GM12878 (cell line): ENCODE data around the gene CEP78. TPM values are rescaled to one million over a fixed set of nuclear protein-coding genes. Genes with fewer than 3 reads are reported as not detected.
A peak's percentile ranks its signal among the peaks of the same experiment; 100 is the strongest.

Source experiments
- ATAC-seq: fragments of 200-7000 bp; cut with Tn5 transposase; 3 replicates; pipeline ENCODE4 v1.9.1; 2020; ENCODE audit warnings: mild to moderate bottlenecking, moderate library complexity
- BruUV-seq: library from RNA; stranded (reverse); fragments of 400-500 nt; replicated peaks from 2 replicates; lab custom pipeline; 2021; lab: Mats Ljungman, UMichigan
- CTCF ChIA-PET: fragments of 300-600 bp; sonication (Branson Sonifier 250); formaldehyde crosslinking; extraction: SDS; loops from one replicate; lab custom pipeline; 2021; ENCODE audit warnings: inconsistent platforms; lab: Yijun Ruan, JAX
- POLR2A ChIA-PET: fragments of 350-600 bp; formaldehyde crosslinking; extraction: SDS; loops from one replicate; lab custom pipeline; 2021; ENCODE audit warnings: inconsistent platforms; lab: Charles Lee
- RAD21 ChIA-PET: fragments of 300-600 bp; sonication (Branson Sonifier 250); formaldehyde crosslinking; loops from one replicate; lab custom pipeline; 2023; ENCODE audit warnings: antibody characterized with exemption; ENCODE audit not compliant: unreplicated experiment; lab: Charles Lee
- SMC1A ChIA-PET: fragments of 300-600 bp; sonication (Branson Sonifier 250); formaldehyde crosslinking; loops from one replicate; lab custom pipeline; 2023; ENCODE audit not compliant: unreplicated experiment, uncharacterized antibody; lab: Charles Lee
- DNase-seq: peaks from one replicate; pipeline ENCODE4 v3.0.0-alpha.2; 2011; ENCODE audit warnings: low read depth, low spot score
- FAIRE-seq: peaks from 3 replicates; lab custom pipeline; 2011; peaks lifted over from hg19 to GRCh38; lab: Jason Lieb, UNC
- H2AFZ ChIP-seq: 2 replicates; pipeline ENCODE4 v1.6.0; 2011; ENCODE audit warnings: low read depth, low read length, control low read depth; ENCODE audit not compliant: control insufficient read depth
- H3K27ac ChIP-seq: 2 replicates; pipeline ENCODE4 v1.5.1; 2011; ENCODE audit warnings: control low read depth; ENCODE audit not compliant: control insufficient read depth, insufficient read depth
- H3K27me3 ChIP-seq, 2 experiments: replicated peaks in 1 of 2; 2 replicates each; pipeline versions ENCODE4 v1.6.0 to v1.6.1; 2011; ENCODE audit warnings: low read length in 1 of 2; ENCODE audit not compliant: control insufficient read depth in 2 of 2, insufficient read depth in 2 of 2
- H3K36me3 ChIP-seq, 2 experiments: 2 replicates each; pipeline ENCODE4 v1.5.1; 2011; ENCODE audit warnings: low read length in 1 of 2; ENCODE audit not compliant: control insufficient read depth in 2 of 2, insufficient read depth in 2 of 2
- H3K4me1 ChIP-seq: 2 replicates; pipeline ENCODE4 v1.6.1; 2011; ENCODE audit warnings: mild to moderate bottlenecking, low read length, moderate library complexity, mixed read lengths; ENCODE audit not compliant: control insufficient read depth, insufficient read depth
- H3K4me2 ChIP-seq: 2 replicates; pipeline ENCODE4 v1.6.0; 2011; ENCODE audit warnings: control low read depth; ENCODE audit not compliant: control insufficient read depth, insufficient read depth
- H3K4me3 ChIP-seq: fragments of 200-600 bp; sonication (generic); 2 replicates; pipeline ENCODE4 v1.5.1; 2016
- H3K79me2 ChIP-seq: 2 replicates; pipeline ENCODE4 v1.6.0; 2011; ENCODE audit warnings: low read length; ENCODE audit not compliant: control insufficient read depth, insufficient read depth
- H3K9ac ChIP-seq: 2 replicates; pipeline ENCODE4 v1.8.0; 2011; ENCODE audit warnings: low read length, control low read depth, mixed read lengths; ENCODE audit not compliant: control insufficient read depth, insufficient read depth
- H3K9me3 ChIP-seq: replicated peaks from 3 replicates; pipeline ENCODE4 v1.5.1; 2011; ENCODE audit warnings: mild to moderate bottlenecking, low read length; ENCODE audit not compliant: control insufficient read depth, insufficient read depth
- H4K20me1 ChIP-seq: 2 replicates; pipeline ENCODE4 v1.6.0; 2011; ENCODE audit not compliant: control insufficient read depth, insufficient read depth
- BMI1 ChIP-seq: fragments of 450-650 bp; IDR thresholded peaks from 2 replicates; pipeline ENCODE4 v1.6.1; 2016; ENCODE audit warnings: mild to moderate bottlenecking, moderate library complexity, borderline replicate concordance
- MTA2 ChIP-seq: fragments of 450-650 bp; IDR thresholded peaks from 2 replicates; pipeline ENCODE4 v1.6.1; 2016; ENCODE audit warnings: low read depth, mild to moderate bottlenecking, moderate library complexity
- MTA3 ChIP-seq: IDR thresholded peaks from 2 replicates; pipeline ENCODE4 v1.6.1; 2012; ENCODE audit warnings: low read length, inconsistent platforms, borderline replicate concordance
- RELA ChIP-seq: fragments of 450-650 bp; IDR thresholded peaks from 2 replicates; pipeline ENCODE4 v1.8.0; 2014; ENCODE audit warnings: borderline replicate concordance; ENCODE audit not compliant: partially characterized antibody
- TBL1XR1 ChIP-seq: IDR thresholded peaks from 2 replicates; pipeline ENCODE4 v1.6.1; 2012; ENCODE audit warnings: low read depth, low read length, improper control_type of control experiment
- WGBS: methylation state at CpG from one replicate; pipeline ENCODE4 v1.1.6; 2016; ENCODE audit warnings: low lambda C conversion rate; ENCODE audit not compliant: insufficient replicate concordance, insufficient coverage; ENCODE audit errors: missing lambda C conversion rate; 5-methylcytosine and 5-hydroxymethylcytosine counted together
- in situ Hi-C: fragments of 300-500 bp; cut with MboI; formaldehyde crosslinking; loops from 9 replicates; pipeline ENCODE4 v1.14.3; 2018; ENCODE audit warnings: mixed read lengths
- intact Hi-C: fragments of 100-400 bp; cut with micrococcal nuclease; formaldehyde crosslinking; loops from one replicate; pipeline ENCODE4 v1.14.2; 2022; ENCODE audit not compliant: unreplicated experiment
- polyA plus RNA-seq, 11 experiments: library from polyadenylated mRNA; depleted of rRNA in 4 of 11; unstranded in 6 of 11; stranded (reverse) in 5 of 11; fragments of >200 nt; fragmentation: Nextera tagmentation in 4 of 11; fragmentation: Illumina TruSeq in 1 of 11; extraction: Ambion mirVana in 4 of 11; extraction: Trizol in 1 of 11; gene quantifications; 1 replicate in 1 of 11; 2 replicates in 10 of 11; pipeline versions ENCODE4 v1.2.1 to v1.2.3, GENCODE V29; 2011 to 2016; ENCODE audit warnings: inconsistent platforms in 2 of 11, missing spikeins in 2 of 11, low read depth in 1 of 11
- total RNA-seq, 4 experiments: library from RNA; depleted of rRNA in 3 of 4; stranded (reverse); fragments of >200 nt in 3 of 4; fragmentation: Illumina TruSeq in 1 of 4; extraction: Trizol in 1 of 4; gene quantifications; 2 replicates each; pipeline versions ENCODE4 v1.2.1 to v1.2.3, GENCODE V29; 2013 to 2021
- TF ChIP-seq, protein P1 (sequence below): fragments of 450-650 bp; IDR thresholded peaks from 2 replicates; pipeline ENCODE4 v1.6.1; 2016; ENCODE audit warnings: mild to moderate bottlenecking

CEP78 gene
- total and polyA plus RNA-seq, 10 of the 15 experiments (the other 5 are each of a cell fraction or from before 2014, with no cell fraction given), result 4.1 to 44.9 (median 27.9) TPM

DNA sequence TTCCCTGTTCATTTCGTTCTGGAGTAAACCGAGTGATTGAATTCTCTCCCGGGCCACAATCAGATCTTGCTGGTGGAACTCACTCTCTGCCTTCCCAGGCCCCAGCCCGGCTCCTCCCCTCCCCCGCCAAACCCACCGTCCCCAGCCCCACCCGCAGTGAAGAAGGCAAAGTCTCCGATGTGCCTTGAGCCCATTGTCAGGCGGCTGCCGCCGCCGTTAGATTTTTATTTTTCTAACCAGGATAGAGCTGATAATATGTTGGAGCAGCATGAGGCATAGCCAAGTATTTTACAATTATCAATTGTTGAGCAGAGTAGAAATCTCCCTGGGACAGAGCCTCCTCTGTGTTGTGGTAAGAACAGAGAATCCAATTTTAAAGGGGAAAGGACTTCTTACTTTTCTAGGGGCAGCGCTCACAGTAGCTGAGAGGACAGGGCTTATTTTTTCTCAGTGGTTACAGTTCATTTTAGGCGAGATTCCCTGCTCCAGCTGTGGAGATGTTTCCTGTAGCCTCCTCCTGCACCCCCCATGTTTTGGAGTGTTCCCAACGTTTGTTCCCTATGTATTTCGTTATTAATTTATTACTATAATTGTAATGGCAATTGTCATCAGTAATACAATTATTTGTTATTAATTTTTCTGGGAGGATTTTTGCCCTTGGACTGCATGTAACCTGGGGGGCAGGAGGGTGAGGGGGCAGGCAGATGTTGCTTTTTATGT is 62.3 kb downstream of the CEP78 start:
- no TSS peak for BruUV-seq
- Histone ChIP-seq H3K9ac (peak overlapping the region; percentile 81), H3K27me3 (no peaks in the 10 kb centered on the region), H2AFZ (peak overlapping the region; percentile 97), H3K79me2 (peaks cover 14% of the 10 kb centered on the region), H4K20me1 (no peaks in the 10 kb centered on the region), H3K36me3 (no peaks in the 10 kb centered on the region; a peak in 1 of 4 replicates), H3K4me1 (peaks cover 7% of the 10 kb centered on the region), H3K9me3 (no peaks in the 10 kb centered on the region), H3K4me2 (peak overlapping the region; percentile 85), H3K27ac (peak overlapping the region; percentile 18), H3K4me3 (peak overlapping the region; percentile 83)
- POLR2A ChIA-PET, result interaction anchor here (0.7 kb wide), 1 partner anchor 16 kb away, joined by 7 read pairs; no protein-coding TSS in a partner anchor
- 26% methylated on average over 13 of the region's 16 CpGs for WGBS
- CTCF ChIA-PET, result no interaction called here
- peak; percentile 1; the same call in 1 of the 3 replicates for ATAC-seq
- SMC1A ChIA-PET, result interaction anchor here (0.7 to 1.6 kb wide), 4 partner anchors 17 to 39 kb away, joined by 3 to 4 read pairs (median 4); no protein-coding TSS in a partner anchor
- FAIRE-seq, result no peak
- intact Hi-C loops (no loop called here), in situ Hi-C loops (no loop called here)
- no peak for DNase-seq
- TF ChIP-seq MTA2 (no peak), TBL1XR1 (no peak), RELA (no peak), BMI1 (peak; percentile 64; the same call in 1 of the 2 replicates), MTA3 (no peak)
- TF ChIP-seq, protein P1, sequence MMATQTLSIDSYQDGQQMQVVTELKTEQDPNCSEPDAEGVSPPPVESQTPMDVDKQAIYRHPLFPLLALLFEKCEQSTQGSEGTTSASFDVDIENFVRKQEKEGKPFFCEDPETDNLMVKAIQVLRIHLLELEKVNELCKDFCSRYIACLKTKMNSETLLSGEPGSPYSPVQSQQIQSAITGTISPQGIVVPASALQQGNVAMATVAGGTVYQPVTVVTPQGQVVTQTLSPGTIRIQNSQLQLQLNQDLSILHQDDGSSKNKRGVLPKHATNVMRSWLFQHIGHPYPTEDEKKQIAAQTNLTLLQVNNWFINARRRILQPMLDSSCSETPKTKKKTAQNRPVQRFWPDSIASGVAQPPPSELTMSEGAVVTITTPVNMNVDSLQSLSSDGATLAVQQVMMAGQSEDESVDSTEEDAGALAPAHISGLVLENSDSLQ, result no peak
- RAD21 ChIA-PET, result interaction anchor here (2.4 kb wide), 1 partner anchor 40 kb away, joined by 5 read pairs; no protein-coding TSS in a partner anchor
